IPS-18a (cell line): ENCODE measurements around the gene GLIPR1L1.
A peak's percentile ranks its signal among the peaks of the same experiment; 100 is the strongest.

Experiments used
- H3K27ac ChIP-seq: one replicate; pipeline ENCODE4 v1.5.1; 2013; ENCODE audit warnings: low read length
- H3K27me3 ChIP-seq: one replicate; pipeline ENCODE4 v1.6.1; 2013; ENCODE audit warnings: mild to moderate bottlenecking, low read length; ENCODE audit not compliant: control insufficient read depth, insufficient read depth
- H3K36me3 ChIP-seq: one replicate; pipeline ENCODE4 v1.6.1; 2013; ENCODE audit warnings: low read depth, low read length; ENCODE audit not compliant: control insufficient read depth
- H3K4me1 ChIP-seq: one replicate; pipeline ENCODE4 v1.6.1; 2013; ENCODE audit warnings: low read depth, low read length; ENCODE audit not compliant: control insufficient read depth
- H3K4me3 ChIP-seq: one replicate; pipeline ENCODE4 v1.5.1; 2013; ENCODE audit warnings: low read length
- H3K9ac ChIP-seq: one replicate; pipeline ENCODE4 v1.6.1; 2013; ENCODE audit warnings: mild to moderate bottlenecking, low read length, moderate library complexity
- H3K9me3 ChIP-seq: one replicate; pipeline ENCODE4 v1.6.1; 2013; ENCODE audit warnings: low read depth, low read length; ENCODE audit not compliant: control insufficient read depth

Gene GLIPR1L1

DNA sequence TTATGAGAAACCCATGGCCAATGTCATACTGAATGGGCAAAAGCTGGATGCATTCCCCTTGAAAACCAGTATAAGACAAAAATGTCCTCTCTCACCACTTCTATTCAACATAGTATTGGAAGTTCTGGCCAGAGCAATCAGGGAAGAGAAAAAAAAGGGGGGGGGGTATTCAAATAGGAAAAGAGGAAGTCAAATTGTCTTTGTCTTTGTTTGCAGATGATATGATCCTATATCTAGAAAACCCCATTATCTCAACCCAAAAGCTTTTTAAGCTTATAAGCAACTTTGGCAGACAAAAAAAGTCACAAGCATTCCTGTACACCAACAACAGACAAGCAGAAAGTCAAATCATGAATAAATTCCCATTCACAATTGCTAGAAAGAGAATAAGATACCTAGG is 19.5 kb downstream of the GLIPR1L1 start:
- H3K9me3 ChIP-seq: peaks cover 11% of the 10 kb centered on the region
- no peaks in the 10 kb centered on the region for H3K36me3 ChIP-seq
- H3K4me3 ChIP-seq: no peak overlapping the region
- H3K9ac ChIP-seq: no peak overlapping the region
- no peaks in the 10 kb centered on the region for H3K27me3 ChIP-seq
- no peak overlapping the region for H3K27ac ChIP-seq
- no peaks in the 10 kb centered on the region for H3K4me1 ChIP-seq

- H3K27me3 ChIP-seq: no peaks in the 10 kb centered on the region
- peaks cover 4% of the 10 kb centered on the region for H3K4me1 ChIP-seq
- H3K9ac ChIP-seq: no peak overlapping the region
- H3K9me3 ChIP-seq: no peaks in the 10 kb centered on the region
- no peak overlapping the region for H3K27ac ChIP-seq
- no peaks in the 10 kb centered on the region for H3K36me3 ChIP-seq
- no peak overlapping the region for H3K4me3 ChIP-seq
These were observed 26.4 kb downstream of the GLIPR1L1 start for GRCh38 chr12:75360920-75361319.

GRCh38 chr12:75361408-75361807 is 26.9 kb downstream of the GLIPR1L1 start:
- Histone ChIP-seq H3K27ac (no peak overlapping the region), H3K4me3 (no peak overlapping the region), H3K9ac (no peak overlapping the region), H3K36me3 (no peaks in the 10 kb centered on the region), H3K9me3 (no peaks in the 10 kb centered on the region), H3K4me1 (peaks cover 9% of the 10 kb centered on the region), H3K27me3 (no peaks in the 10 kb centered on the region)

GRCh38 chr12:75364919-75365318 is 30.4 kb downstream of the GLIPR1L1 start:
- Histone ChIP-seq H3K27ac (no peak overlapping the region), H3K9ac (no peak overlapping the region), H3K36me3 (no peaks in the 10 kb centered on the region)

GRCh38 chr12:75366629-75367028 is 32.2 kb downstream of the GLIPR1L1 start:
- H3K36me3 ChIP-seq: no peaks in the 10 kb centered on the region
- no peak overlapping the region for H3K27ac ChIP-seq
- no peaks in the 10 kb centered on the region for H3K9me3 ChIP-seq
- peak overlapping the region; percentile 44 for H3K4me3 ChIP-seq
- H3K27me3 ChIP-seq: no peaks in the 10 kb centered on the region
- H3K9ac ChIP-seq: no peak overlapping the region
- H3K4me1 ChIP-seq: peaks cover 26% of the 10 kb centered on the region

More at GRCh38 chr12:75364919-75365318, 30.4 kb downstream of the GLIPR1L1 start:
- peaks cover 26% of the 10 kb centered on the region for H3K4me1 ChIP-seq
- no peaks in the 10 kb centered on the region for H3K27me3 ChIP-seq
- H3K9me3 ChIP-seq: no peaks in the 10 kb centered on the region
- no peak overlapping the region for H3K4me3 ChIP-seq

- H3K27me3 ChIP-seq: no peaks in the 10 kb centered on the region
- no peaks in the 10 kb centered on the region for H3K4me1 ChIP-seq
- H3K9ac ChIP-seq: no peak overlapping the region
- no peaks in the 10 kb centered on the region for H3K9me3 ChIP-seq
- H3K4me3 ChIP-seq: no peak overlapping the region
- no peaks in the 10 kb centered on the region for H3K36me3 ChIP-seq
- H3K27ac ChIP-seq: no peak overlapping the region
These were observed 40.5 kb downstream of the GLIPR1L1 start for GRCh38 chr12:75374971-75375370.

DNA sequence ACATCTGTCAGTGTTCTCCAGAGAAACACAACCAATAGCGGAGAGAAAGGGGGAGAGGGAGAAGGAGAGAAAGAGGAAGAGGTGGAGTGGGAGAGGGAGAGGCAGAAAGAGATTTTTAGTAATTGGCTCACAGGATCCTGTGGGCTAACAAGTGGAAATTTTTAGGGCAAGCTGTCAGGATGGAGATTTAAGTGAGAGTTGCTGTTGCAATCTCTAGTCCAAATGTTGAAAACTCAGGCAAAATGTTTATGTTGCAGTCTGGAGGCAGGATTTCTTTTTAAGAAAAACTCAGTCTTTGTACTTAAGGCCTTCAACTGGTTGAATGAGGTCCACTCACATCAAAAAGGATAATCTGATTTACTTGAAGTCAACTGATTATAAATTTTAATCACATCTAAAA is 43.9 kb downstream of the GLIPR1L1 start:
- no peaks in the 10 kb centered on the region for H3K4me1 ChIP-seq
- H3K36me3 ChIP-seq: no peaks in the 10 kb centered on the region
- no peak overlapping the region for H3K27ac ChIP-seq
- no peak overlapping the region for H3K9ac ChIP-seq
- H3K9me3 ChIP-seq: no peaks in the 10 kb centered on the region
- H3K27me3 ChIP-seq: no peaks in the 10 kb centered on the region
- H3K4me3 ChIP-seq: no peak overlapping the region

DNA sequence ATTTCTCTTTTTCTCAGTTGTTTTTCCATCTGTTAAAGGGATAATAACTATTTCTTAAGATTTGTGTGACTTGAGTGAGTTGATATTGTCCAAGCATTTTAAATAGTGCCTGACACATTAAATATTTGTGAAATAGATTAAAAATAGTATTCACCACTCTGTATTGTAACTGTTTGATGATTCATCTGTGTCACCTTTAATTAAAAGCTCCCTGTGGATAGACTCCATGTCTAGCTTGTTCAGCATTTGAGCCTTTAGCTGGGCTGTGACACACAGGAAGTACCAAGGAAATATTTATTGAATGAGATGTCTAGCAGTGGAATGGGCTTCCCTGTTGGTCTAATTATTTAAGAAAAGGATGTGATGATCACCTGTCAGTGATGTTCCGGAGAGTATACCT is 54.6 kb downstream of the GLIPR1L1 start:
- Histone ChIP-seq H3K9ac (no peak overlapping the region), H3K4me3 (no peak overlapping the region), H3K9me3 (no peaks in the 10 kb centered on the region), H3K27me3 (no peaks in the 10 kb centered on the region), H3K4me1 (peaks cover 4% of the 10 kb centered on the region), H3K27ac (no peak overlapping the region), H3K36me3 (no peaks in the 10 kb centered on the region)

GRCh38 chr12:75389706-75390105 is 55.2 kb downstream of the GLIPR1L1 start:
- Histone ChIP-seq H3K36me3 (no peaks in the 10 kb centered on the region), H3K9me3 (no peaks in the 10 kb centered on the region), H3K9ac (no peak overlapping the region), H3K27ac (no peak overlapping the region), H3K4me1 (peaks cover 4% of the 10 kb centered on the region), H3K4me3 (no peak overlapping the region), H3K27me3 (no peaks in the 10 kb centered on the region)

DNA sequence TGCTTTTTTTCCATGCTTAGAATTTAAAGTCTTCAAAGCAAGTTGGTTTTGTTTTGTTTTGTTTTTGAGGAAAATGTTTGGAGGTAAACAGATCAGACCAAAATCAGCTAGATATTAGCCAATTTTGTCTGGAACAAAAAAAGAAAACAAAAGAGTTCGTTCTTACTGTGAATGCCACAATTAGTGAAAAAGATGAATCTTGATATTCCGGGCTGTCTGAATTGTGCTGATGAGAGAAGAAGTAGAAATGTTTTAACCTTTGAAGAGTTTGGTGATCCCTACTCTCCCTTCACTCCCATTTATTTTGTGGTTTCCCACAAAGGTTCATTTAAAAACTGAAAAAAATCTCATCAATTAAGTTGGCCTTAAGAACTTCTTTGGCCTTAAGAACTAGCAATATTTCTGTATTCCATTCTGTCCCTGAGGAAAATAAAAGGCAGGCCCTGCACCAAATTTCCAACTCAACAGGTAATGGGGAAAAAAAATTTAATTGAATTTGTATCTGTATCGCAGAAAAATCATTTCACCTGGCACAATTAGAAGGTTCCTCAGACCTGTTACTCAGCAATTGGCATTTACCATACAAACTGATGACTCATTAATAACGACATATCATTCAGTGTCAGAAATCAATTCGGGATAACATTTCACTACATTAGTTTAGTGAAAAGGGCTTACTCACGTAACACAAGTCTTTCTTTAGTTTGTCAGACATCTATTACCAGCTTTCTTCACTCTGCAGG is 55.9 kb downstream of the GLIPR1L1 start:
- Histone ChIP-seq H3K4me3 (peak overlapping the region; percentile 33), H3K4me1 (peaks cover 4% of the 10 kb centered on the region), H3K9ac (no peak overlapping the region), H3K36me3 (no peaks in the 10 kb centered on the region), H3K27me3 (no peaks in the 10 kb centered on the region), H3K27ac (no peak overlapping the region), H3K9me3 (no peaks in the 10 kb centered on the region)

DNA sequence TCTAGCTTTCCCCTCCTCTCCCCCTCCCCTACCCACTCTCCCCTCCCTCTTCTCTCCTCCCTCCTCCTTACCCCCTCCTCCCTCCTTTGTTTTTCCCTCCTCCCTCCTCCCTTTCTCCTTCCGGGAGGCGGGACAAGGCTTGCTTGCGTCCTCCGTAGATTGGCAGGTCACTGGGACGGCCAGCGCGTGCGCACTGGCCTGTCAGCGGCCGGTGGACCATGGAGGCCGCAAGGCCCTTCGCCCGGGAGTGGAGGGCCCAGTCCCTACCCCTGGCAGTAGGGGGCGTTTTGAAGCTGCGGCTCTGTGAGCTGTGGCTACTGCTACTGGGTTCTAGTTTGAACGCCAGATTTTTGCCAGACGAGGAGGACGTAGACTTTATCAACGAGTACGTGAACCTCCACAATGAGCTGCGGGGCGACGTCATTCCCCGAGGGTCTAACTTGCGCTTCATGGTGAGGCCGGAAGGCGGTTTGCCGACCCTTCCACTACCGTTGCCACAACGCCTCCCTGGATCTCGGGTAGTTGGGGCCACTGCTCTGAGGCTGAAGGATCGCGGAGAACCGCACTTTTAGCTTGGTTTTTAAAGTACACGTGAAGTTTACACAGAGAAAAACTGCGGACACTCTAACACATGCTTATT is 56.5 kb downstream of the GLIPR1L1 start, which contains the start of gene GLIPR1L2:
TSS of gene GLIPR1L2 (plus strand) at position 191 of the 640 bp plus-strand sequence. CDS start at position 219, 28 bp downstream.
- Histone ChIP-seq H3K9me3 (no peaks in the 10 kb centered on the region), H3K4me3 (peak within 1 kb of the TSS; percentile 65), H3K27me3 (no peaks in the 10 kb centered on the region), H3K27ac (no peak within 1 kb of the TSS), H3K36me3 (no peaks in the 10 kb centered on the region), H3K4me1 (peaks cover 4% of the 10 kb centered on the region), H3K9ac (peak within 1 kb of the TSS; percentile 65)

DNA sequence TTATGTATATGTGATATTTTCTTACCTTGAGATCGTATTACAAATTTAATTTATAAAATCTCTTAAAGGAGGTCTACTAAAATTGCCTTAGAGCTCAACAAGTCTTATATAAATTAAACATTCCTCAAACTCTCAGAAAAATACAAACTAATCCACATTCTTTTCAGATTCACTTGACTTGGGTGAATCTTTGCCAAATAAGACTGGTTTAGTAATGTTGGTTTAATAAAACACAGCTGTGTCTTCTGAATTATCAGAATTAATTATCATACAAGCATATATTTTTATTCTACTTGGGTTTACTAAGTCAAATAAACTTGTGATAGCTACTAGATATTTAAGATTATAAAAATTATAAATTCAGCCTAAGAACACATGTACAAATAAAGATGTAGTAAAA is 69.8 kb downstream of the GLIPR1L1 start:
- no peaks in the 10 kb centered on the region for H3K36me3 ChIP-seq
- H3K4me1 ChIP-seq: no peaks in the 10 kb centered on the region
- no peak overlapping the region for H3K9ac ChIP-seq
- no peaks in the 10 kb centered on the region for H3K27me3 ChIP-seq
- no peak overlapping the region for H3K27ac ChIP-seq
- H3K4me3 ChIP-seq: no peak overlapping the region
- H3K9me3 ChIP-seq: no peaks in the 10 kb centered on the region
